Mesendoderm (in vitro differentiated cells): Measurements from ENCODE around the gene FOXP4.

ENCODE experiments used
- DNase-seq: peaks from one replicate; pipeline ENCODE4 v3.0.0; 2013
- H2AK5ac ChIP-seq: 2 replicates; pipeline ENCODE4 v1.6.1; 2013; ENCODE audit warnings: low read length, inconsistent platforms
- H2BK120ac ChIP-seq: 2 replicates; pipeline ENCODE4 v1.6.1; 2013; ENCODE audit warnings: low read depth, mild to moderate bottlenecking, low read length, moderate library complexity, mixed read lengths
- H2BK15ac ChIP-seq: replicated peaks from 2 replicates; pipeline ENCODE4 v1.6.1; 2013; ENCODE audit warnings: low read depth, mild to moderate bottlenecking, moderate library complexity
- H2BK5ac ChIP-seq: 2 replicates; pipeline ENCODE4 v1.6.1; 2013; ENCODE audit warnings: low read length, inconsistent platforms
- H3K18ac ChIP-seq: 2 replicates; pipeline ENCODE4 v1.6.1; 2013; ENCODE audit warnings: mild to moderate bottlenecking, low read length, mixed read lengths
- H3K23ac ChIP-seq: one replicate; pipeline ENCODE4 v1.6.1; 2013; ENCODE audit warnings: low read length
- H3K27ac ChIP-seq: 2 replicates; pipeline ENCODE4 v1.5.1; 2013; ENCODE audit warnings: low read depth, mild to moderate bottlenecking, inconsistent platforms, low read length, moderate library complexity
- H3K27me3 ChIP-seq: 2 replicates; pipeline ENCODE4 v1.6.1; 2013; ENCODE audit warnings: low read length, control low read depth, mild to moderate bottlenecking, inconsistent platforms; ENCODE audit not compliant: insufficient read depth, poor library complexity
- H3K36me3 ChIP-seq: 2 replicates; pipeline ENCODE4 v1.6.1; 2013; ENCODE audit warnings: low read length, inconsistent platforms; ENCODE audit not compliant: control insufficient read depth, insufficient read depth
- H3K4ac ChIP-seq: one replicate; pipeline ENCODE4 v1.6.1; 2013; ENCODE audit warnings: low read depth, mild to moderate bottlenecking, low read length, moderate library complexity
- H3K4me1 ChIP-seq: 2 replicates; pipeline ENCODE4 v1.6.1; 2013; ENCODE audit warnings: low read depth, low read length, inconsistent platforms; ENCODE audit not compliant: control insufficient read depth
- H3K4me2 ChIP-seq: 2 replicates; pipeline ENCODE4 v1.6.1; 2013; ENCODE audit warnings: low read length
- H3K4me3 ChIP-seq: 2 replicates; pipeline ENCODE4 v1.5.1; 2013; ENCODE audit warnings: mild to moderate bottlenecking, low read length
- H3K56ac ChIP-seq: one replicate; pipeline ENCODE4 v1.6.1; 2013; ENCODE audit warnings: low read length
- H3K79me1 ChIP-seq: 2 replicates; pipeline ENCODE4 v1.6.1; 2013; ENCODE audit warnings: low read length, inconsistent platforms
- H3K79me2 ChIP-seq: 2 replicates; pipeline ENCODE4 v1.6.1; 2013; ENCODE audit warnings: mild to moderate bottlenecking, low read length; ENCODE audit not compliant: control insufficient read depth, insufficient read depth
- H3K9ac ChIP-seq: 2 replicates; pipeline ENCODE4 v1.6.1; 2013; ENCODE audit warnings: low read length, inconsistent platforms
- H4K5ac ChIP-seq: one replicate; pipeline ENCODE4 v1.6.1; 2013; ENCODE audit warnings: low read length
- H4K8ac ChIP-seq: one replicate; pipeline ENCODE4 v1.6.1; 2013; ENCODE audit warnings: low read depth, mild to moderate bottlenecking, control low read depth, low read length, moderate library complexity
- WGBS: extraction: QIAGEN DNeasy Blood & Tissue Kit; methylation state at CpG from one replicate; pipeline ENCODE4 v1.1.7; 2013; ENCODE audit warnings: low lambda C conversion rate, missing lambda C conversion rate; ENCODE audit not compliant: insufficient coverage; ENCODE audit errors: extremely low coverage; 5-methylcytosine and 5-hydroxymethylcytosine counted together

FOXP4 gene

DNA sequence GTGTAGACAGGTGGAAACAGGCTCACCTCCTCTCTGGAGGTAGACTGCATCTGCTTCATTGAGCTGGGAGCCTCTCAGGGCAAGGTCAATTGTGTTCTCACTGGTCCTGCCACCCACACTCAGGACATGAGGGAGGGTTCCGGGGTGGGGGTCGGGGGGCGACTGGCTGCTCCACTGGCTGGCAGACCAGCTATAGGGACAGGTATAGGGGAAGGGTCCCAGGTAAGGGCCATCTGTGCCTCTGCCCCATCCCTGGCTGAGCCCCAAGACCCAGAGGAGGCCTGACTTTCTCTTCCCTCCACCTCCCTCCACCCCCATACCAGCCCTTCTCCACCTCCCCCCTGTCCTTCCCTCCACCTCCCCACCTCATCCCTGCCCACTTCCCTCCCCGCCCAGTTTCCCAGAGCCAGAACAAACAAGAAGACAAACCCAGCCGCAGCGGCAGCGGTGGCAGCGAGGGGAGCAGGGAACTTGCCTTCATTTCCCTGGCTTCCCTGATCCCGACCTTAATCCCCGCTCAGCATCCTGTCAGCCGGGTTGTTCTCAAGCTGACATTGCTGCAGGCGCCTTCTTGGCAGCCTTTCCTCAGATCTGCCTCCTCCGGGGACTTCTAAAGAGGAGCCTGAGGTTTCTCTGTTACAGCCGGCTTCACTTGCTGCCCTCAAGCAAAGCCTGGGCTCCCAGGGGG is 18.3 kb upstream of the FOXP4 start:
- no peak overlapping the region for H2BK5ac ChIP-seq
- H2BK120ac ChIP-seq = no peak overlapping the region
- H3K27ac ChIP-seq = no peak overlapping the region
- H3K4me3 ChIP-seq = no peak overlapping the region
- peaks cover 3% of the 10 kb centered on the region for H3K4me1 ChIP-seq
- H2AK5ac ChIP-seq = no peak overlapping the region
- H3K79me2 ChIP-seq = no peaks in the 10 kb centered on the region
- peak; percentile 33 for DNase-seq
- H4K5ac ChIP-seq = no peak overlapping the region
- H3K56ac ChIP-seq = no peak overlapping the region
- H3K9ac ChIP-seq = no peak overlapping the region
- no peak overlapping the region for H4K8ac ChIP-seq
- H3K4me2 ChIP-seq = no peak overlapping the region
- no peak overlapping the region for H3K18ac ChIP-seq
- no peaks in the 10 kb centered on the region for H3K79me1 ChIP-seq
- H2BK15ac ChIP-seq = no peak overlapping the region
- no peak overlapping the region for H3K4ac ChIP-seq
- no peaks in the 10 kb centered on the region for H3K27me3 ChIP-seq
- no peaks in the 10 kb centered on the region for H3K36me3 ChIP-seq
- no CpG with 5 or more reads among the region's 14 CpGs for WGBS
- no peak overlapping the region for H3K23ac ChIP-seq

DNA sequence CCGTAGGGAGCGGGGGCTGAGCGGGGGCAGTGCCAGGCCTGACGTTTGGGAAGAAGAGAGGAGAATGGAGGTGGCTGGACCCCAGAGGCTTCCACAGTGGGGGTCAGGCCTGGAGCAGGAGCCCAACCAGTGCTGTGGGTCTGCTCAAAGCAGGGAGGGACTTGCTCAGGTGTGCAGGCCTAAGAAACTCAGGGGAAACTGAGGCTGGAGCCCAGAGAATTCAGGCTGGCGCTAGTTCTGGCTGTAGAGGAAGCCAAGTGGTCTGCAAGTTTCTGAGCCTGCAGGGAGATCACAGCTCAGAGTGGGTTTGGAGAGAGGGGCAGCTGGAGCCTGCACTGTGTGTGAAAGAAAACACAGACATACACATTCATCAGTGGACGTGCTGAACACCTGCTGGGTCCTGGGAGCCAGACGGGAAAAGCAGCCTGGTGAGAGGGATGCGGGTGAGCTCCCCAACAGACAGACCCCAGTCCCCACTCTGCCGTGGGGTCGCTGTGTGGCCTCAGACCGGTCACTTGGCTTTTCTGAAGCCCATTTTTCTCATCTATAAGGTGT is 17.7 kb upstream of the FOXP4 start:
- Histone ChIP-seq H3K27me3 (no peaks in the 10 kb centered on the region), H3K79me1 (no peaks in the 10 kb centered on the region), H2BK120ac (no peak overlapping the region), H3K4me2 (no peak overlapping the region), H3K36me3 (no peaks in the 10 kb centered on the region), H4K5ac (no peak overlapping the region), H4K8ac (no peak overlapping the region), H2BK5ac (no peak overlapping the region), H3K4ac (no peak overlapping the region), H3K56ac (no peak overlapping the region), H2AK5ac (no peak overlapping the region), H3K4me1 (peaks cover 3% of the 10 kb centered on the region), H3K18ac (no peak overlapping the region), H3K27ac (no peak overlapping the region), H3K23ac (peak overlapping the region; percentile 18), H3K79me2 (no peaks in the 10 kb centered on the region), H2BK15ac (no peak overlapping the region), H3K4me3 (no peak overlapping the region), H3K9ac (no peak overlapping the region)
- no peak for DNase-seq
- WGBS = no CpG with 5 or more reads among the region's 11 CpGs

DNA sequence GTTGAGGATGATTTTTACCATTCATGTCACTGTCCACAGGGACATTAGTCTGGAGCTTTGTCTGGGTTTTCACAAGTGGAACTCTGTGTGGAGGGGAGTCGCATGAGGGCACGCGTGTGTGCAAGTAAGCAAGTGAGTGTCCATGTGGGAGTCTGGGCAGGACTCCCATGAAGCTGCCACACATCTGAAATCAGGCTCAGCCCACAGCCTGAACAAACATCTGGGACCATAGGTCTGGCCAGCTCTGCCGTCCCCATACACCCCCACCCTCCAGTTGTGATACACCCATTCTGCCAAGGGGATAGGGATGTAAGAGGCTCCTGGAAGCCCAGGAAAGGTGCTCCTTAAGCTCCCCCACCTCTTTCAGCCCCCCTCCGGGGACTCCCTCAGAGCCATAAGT is 17.1 kb upstream of the FOXP4 start:
- H3K4me3 ChIP-seq = no peak overlapping the region
- H3K56ac ChIP-seq = no peak overlapping the region
- no peak overlapping the region for H4K8ac ChIP-seq
- H3K27ac ChIP-seq = no peak overlapping the region
- no peak overlapping the region for H2AK5ac ChIP-seq
- no peak overlapping the region for H2BK120ac ChIP-seq
- no peak for DNase-seq
- H3K79me2 ChIP-seq = no peaks in the 10 kb centered on the region
- H3K18ac ChIP-seq = no peak overlapping the region
- H2BK15ac ChIP-seq = no peak overlapping the region
- peak overlapping the region; percentile 18 for H3K23ac ChIP-seq
- no peak overlapping the region for H3K9ac ChIP-seq
- peaks cover 3% of the 10 kb centered on the region for H3K4me1 ChIP-seq
- no peaks in the 10 kb centered on the region for H3K79me1 ChIP-seq
- no CpG with 5 or more reads among the region's 5 CpGs for whole genome bisulfite sequencing
- H3K36me3 ChIP-seq = no peaks in the 10 kb centered on the region
- no peaks in the 10 kb centered on the region for H3K27me3 ChIP-seq
- H3K4me2 ChIP-seq = no peak overlapping the region
- H3K4ac ChIP-seq = no peak overlapping the region
- H2BK5ac ChIP-seq = no peak overlapping the region
- no peak overlapping the region for H4K5ac ChIP-seq

DNA sequence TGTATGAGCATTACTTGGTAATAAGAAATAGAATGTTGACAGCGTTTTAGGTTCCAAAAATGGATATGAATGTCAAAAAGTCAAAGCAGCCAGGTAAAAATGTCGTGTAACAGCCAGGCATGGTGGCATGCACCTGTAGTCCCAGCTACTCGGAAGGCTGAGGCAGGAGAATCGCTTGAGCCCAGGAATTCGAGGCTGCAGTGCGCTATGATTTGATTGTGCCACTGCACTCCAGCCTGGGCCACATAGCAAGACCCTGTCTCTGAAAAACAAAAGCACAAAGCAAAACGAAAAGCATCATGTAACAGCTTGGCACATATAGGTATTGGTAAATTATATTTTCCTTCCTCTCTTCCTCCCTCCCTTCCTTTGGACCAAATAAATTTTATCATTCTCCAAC is 16.2 kb upstream of the FOXP4 start:
- H4K8ac ChIP-seq = no peak overlapping the region
- H3K9ac ChIP-seq = no peak overlapping the region
- no peaks in the 10 kb centered on the region for H3K79me1 ChIP-seq
- H2BK15ac ChIP-seq = no peak overlapping the region
- H3K27ac ChIP-seq = no peak overlapping the region
- H3K4me3 ChIP-seq = no peak overlapping the region
- no peak overlapping the region for H3K23ac ChIP-seq
- H3K27me3 ChIP-seq = no peaks in the 10 kb centered on the region
- no peaks in the 10 kb centered on the region for H3K79me2 ChIP-seq
- H3K18ac ChIP-seq = no peak overlapping the region
- H3K56ac ChIP-seq = no peak overlapping the region
- no peak overlapping the region for H2BK5ac ChIP-seq
- H4K5ac ChIP-seq = no peak overlapping the region
- H3K4ac ChIP-seq = no peak overlapping the region
- H2AK5ac ChIP-seq = no peak overlapping the region
- H3K4me1 ChIP-seq = peaks cover 3% of the 10 kb centered on the region
- no peaks in the 10 kb centered on the region for H3K36me3 ChIP-seq
- H3K4me2 ChIP-seq = no peak overlapping the region
- no CpG with 5 or more reads among the region's 7 CpGs for WGBS
- no peak overlapping the region for H2BK120ac ChIP-seq
- no peak for DNase-seq

DNA sequence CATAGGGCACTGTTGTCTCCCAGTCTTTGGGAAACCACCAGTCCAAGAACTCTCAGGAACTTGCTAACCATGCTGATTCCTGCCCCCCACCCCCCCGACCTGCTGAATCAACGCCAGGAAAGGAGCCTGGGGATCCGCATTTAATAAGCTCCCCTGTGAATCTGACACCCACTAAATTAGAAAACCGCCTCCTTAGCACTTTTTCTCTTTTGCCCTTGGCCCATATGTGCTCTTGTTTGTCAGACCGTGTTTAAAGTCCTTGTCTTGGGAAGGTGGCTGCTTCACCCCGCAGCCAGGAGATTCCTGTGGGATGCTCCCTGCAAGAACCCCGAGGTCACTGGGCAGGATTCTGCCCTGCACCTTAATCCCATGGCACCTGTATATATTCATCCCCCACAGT is 15.7 kb upstream of the FOXP4 start:
- Histone ChIP-seq H4K8ac (no peak overlapping the region), H4K5ac (no peak overlapping the region), H3K4me2 (no peak overlapping the region), H3K18ac (no peak overlapping the region), H2BK5ac (no peak overlapping the region), H3K79me1 (no peaks in the 10 kb centered on the region), H2BK120ac (no peak overlapping the region), H2AK5ac (no peak overlapping the region), H2BK15ac (no peak overlapping the region), H3K23ac (no peak overlapping the region), H3K9ac (no peak overlapping the region), H3K27me3 (no peaks in the 10 kb centered on the region), H3K4me1 (peaks cover 3% of the 10 kb centered on the region), H3K4ac (no peak overlapping the region), H3K36me3 (no peaks in the 10 kb centered on the region), H3K4me3 (no peak overlapping the region), H3K27ac (no peak overlapping the region), H3K56ac (no peak overlapping the region), H3K79me2 (no peaks in the 10 kb centered on the region)
- no CpG with 5 or more reads among the region's 7 CpGs for WGBS
- DNase-seq = no peak

DNA sequence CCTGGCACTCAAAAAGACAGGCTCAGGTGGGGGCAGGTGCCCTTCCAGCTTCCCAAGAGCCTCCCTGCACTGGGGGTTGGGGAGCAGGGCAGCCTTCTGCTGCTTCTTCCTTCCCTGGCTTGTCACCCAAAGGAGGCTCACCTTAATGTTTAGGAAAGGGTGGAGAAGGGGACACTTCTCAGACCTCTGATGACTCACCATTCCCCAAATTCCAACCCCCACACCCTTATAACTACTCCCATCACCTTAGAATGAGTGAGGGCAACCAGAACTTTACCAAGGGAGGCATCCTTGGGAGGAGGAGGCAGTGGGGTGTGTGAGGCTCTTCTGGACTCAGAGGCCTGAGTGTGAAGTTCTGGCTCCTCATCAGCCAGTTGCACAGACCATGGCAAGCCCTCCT is 15.2 kb upstream of the FOXP4 start:
- H4K8ac ChIP-seq = no peak overlapping the region
- no peak overlapping the region for H3K18ac ChIP-seq
- no peak overlapping the region for H2BK15ac ChIP-seq
- H3K27ac ChIP-seq = no peak overlapping the region
- no peak overlapping the region for H3K23ac ChIP-seq
- DNase-seq = no peak
- peaks cover 3% of the 10 kb centered on the region for H3K4me1 ChIP-seq
- no peaks in the 10 kb centered on the region for H3K27me3 ChIP-seq
- no peak overlapping the region for H3K4me2 ChIP-seq
- no peaks in the 10 kb centered on the region for H3K79me2 ChIP-seq
- H3K4me3 ChIP-seq = no peak overlapping the region
- H3K79me1 ChIP-seq = no peaks in the 10 kb centered on the region
- H3K9ac ChIP-seq = no peak overlapping the region
- no peak overlapping the region for H3K56ac ChIP-seq
- no peak overlapping the region for H3K4ac ChIP-seq
- H2BK120ac ChIP-seq = no peak overlapping the region
- H2BK5ac ChIP-seq = no peak overlapping the region
- H4K5ac ChIP-seq = no peak overlapping the region
- H2AK5ac ChIP-seq = no peak overlapping the region
- H3K36me3 ChIP-seq = no peaks in the 10 kb centered on the region
